Osteoblast (primary cell): ENCODE measurements around the gene KIF26B. TPM values are rescaled to one million over a fixed set of nuclear protein-coding genes. Genes with fewer than 3 reads are reported as not detected.

Source experiments
- DNase-seq: peaks from one replicate; pipeline ENCODE4 v3.0.0; 2011; ENCODE audit warnings: low spot score, mixed read lengths; ENCODE audit not compliant: insufficient read length; ENCODE audit errors: missing footprints
- H2AFZ ChIP-seq: 2 replicates; pipeline ENCODE4 v1.6.0; 2011; ENCODE audit warnings: mild to moderate bottlenecking, low read length
- H3K27ac ChIP-seq: 2 replicates; pipeline ENCODE4 v1.5.1; 2011; ENCODE audit warnings: mild to moderate bottlenecking, low read depth, low read length, moderate library complexity
- H3K27me3 ChIP-seq: 2 replicates; pipeline ENCODE4 v1.6.0; 2012; ENCODE audit warnings: mild to moderate bottlenecking, control low read depth, inconsistent platforms, low read length, moderate library complexity; ENCODE audit not compliant: insufficient read depth
- H3K36me3 ChIP-seq: 2 replicates; pipeline ENCODE4 v1.5.1; 2011; ENCODE audit warnings: mild to moderate bottlenecking, low read length, control low read depth, moderate library complexity; ENCODE audit not compliant: insufficient read depth
- H3K4me1 ChIP-seq: 2 replicates; pipeline ENCODE4 v1.5.1; 2011; ENCODE audit warnings: mild to moderate bottlenecking, low read length, control low read depth, moderate library complexity; ENCODE audit not compliant: insufficient read depth
- H3K4me2 ChIP-seq: 2 replicates; pipeline ENCODE4 v1.6.0; 2011; ENCODE audit warnings: mild to moderate bottlenecking, low read length; ENCODE audit not compliant: insufficient read depth
- H3K4me3 ChIP-seq: fragments of 200-600 bp; sonication (generic); 3 replicates; pipeline ENCODE4 v1.5.1; 2012; ENCODE audit warnings: mild to moderate bottlenecking, low read length, inconsistent platforms; ENCODE audit not compliant: insufficient read depth
- H3K79me2 ChIP-seq: 2 replicates; pipeline ENCODE4 v1.6.0; 2012; ENCODE audit warnings: mild to moderate bottlenecking, low read length, control low read depth, inconsistent platforms; ENCODE audit not compliant: insufficient read depth
- H3K9me3 ChIP-seq: 2 replicates; pipeline ENCODE4 v1.5.1; 2011; ENCODE audit warnings: low read depth, low read length, control low read depth
- H4K20me1 ChIP-seq: 2 replicates; pipeline ENCODE4 v1.6.0; 2012; ENCODE audit warnings: mild to moderate bottlenecking, low read length, control low read depth; ENCODE audit not compliant: insufficient read depth
- CTCF ChIP-seq: IDR thresholded peaks from 2 replicates; pipeline ENCODE4 v1.5.1; 2011; ENCODE audit warnings: mild to moderate bottlenecking, low read depth, low read length, moderate library complexity; ENCODE audit errors: extremely low read depth
- total RNA-seq: library from RNA; depleted of rRNA; stranded (reverse); fragments of >200 nt; gene quantifications from 2 replicates; pipeline ENCODE4 v1.2.3, GENCODE V29; 2012

KIF26B gene
- total RNA-seq, 1 donor: 22.1 TPM

- H2AFZ ChIP-seq: no peak overlapping the region
- no peak for TF ChIP-seq CTCF
Measured at GRCh38 chr1:245247801-245248200, 93.0 kb downstream of the KIF26B start.

GRCh38 chr1:245248231-245248731 is 93.5 kb downstream of the KIF26B start:
- Histone ChIP-seq H3K4me2 (no peak overlapping the region), H3K9me3 (no peaks in the 10 kb centered on the region), H3K27ac (no peak overlapping the region), H4K20me1 (no peaks in the 10 kb centered on the region), H3K79me2 (no peaks in the 10 kb centered on the region), H3K36me3 (no peaks in the 10 kb centered on the region), H2AFZ (no peak overlapping the region), H3K27me3 (no peaks in the 10 kb centered on the region), H3K4me3 (no peak overlapping the region), H3K4me1 (no peaks in the 10 kb centered on the region)
- no peak for DNase-seq
- no peak for TF ChIP-seq CTCF

More at GRCh38 chr1:245247801-245248200, 93.0 kb downstream of the KIF26B start:
- H3K4me3 ChIP-seq: no peak overlapping the region
- DNase-seq: no peak
- H3K27me3 ChIP-seq: no peaks in the 10 kb centered on the region
- H3K9me3 ChIP-seq: no peaks in the 10 kb centered on the region
- H3K79me2 ChIP-seq: no peaks in the 10 kb centered on the region
- no peaks in the 10 kb centered on the region for H3K36me3 ChIP-seq
- H3K4me1 ChIP-seq: no peaks in the 10 kb centered on the region
- H3K27ac ChIP-seq: no peak overlapping the region
- no peak overlapping the region for H3K4me2 ChIP-seq
- H4K20me1 ChIP-seq: no peaks in the 10 kb centered on the region

GRCh38 chr1:245255783-245256182 is 101.0 kb downstream of the KIF26B start:
- H3K27me3 ChIP-seq: no peaks in the 10 kb centered on the region
- no peaks in the 10 kb centered on the region for H3K9me3 ChIP-seq
- H3K4me3 ChIP-seq: no peak overlapping the region
- no peak overlapping the region for H3K27ac ChIP-seq
- H4K20me1 ChIP-seq: no peaks in the 10 kb centered on the region
- H2AFZ ChIP-seq: no peak overlapping the region
- H3K36me3 ChIP-seq: no peaks in the 10 kb centered on the region
- no peaks in the 10 kb centered on the region for H3K4me1 ChIP-seq
- TF ChIP-seq CTCF: no peak
- DNase-seq: no peak
- no peaks in the 10 kb centered on the region for H3K79me2 ChIP-seq
- no peak overlapping the region for H3K4me2 ChIP-seq

GRCh38 chr1:245256528-245256927 is 101.7 kb downstream of the KIF26B start:
- Histone ChIP-seq H3K4me2 (no peak overlapping the region), H2AFZ (no peak overlapping the region), H3K27ac (no peak overlapping the region), H3K4me1 (no peaks in the 10 kb centered on the region), H3K27me3 (no peaks in the 10 kb centered on the region), H3K79me2 (no peaks in the 10 kb centered on the region), H4K20me1 (no peaks in the 10 kb centered on the region), H3K36me3 (no peaks in the 10 kb centered on the region), H3K4me3 (no peak overlapping the region), H3K9me3 (no peaks in the 10 kb centered on the region)
- DNase-seq: no peak
- TF ChIP-seq CTCF: no peak
